ENCODE measurements around the gene MAD1L1.

DNA sequence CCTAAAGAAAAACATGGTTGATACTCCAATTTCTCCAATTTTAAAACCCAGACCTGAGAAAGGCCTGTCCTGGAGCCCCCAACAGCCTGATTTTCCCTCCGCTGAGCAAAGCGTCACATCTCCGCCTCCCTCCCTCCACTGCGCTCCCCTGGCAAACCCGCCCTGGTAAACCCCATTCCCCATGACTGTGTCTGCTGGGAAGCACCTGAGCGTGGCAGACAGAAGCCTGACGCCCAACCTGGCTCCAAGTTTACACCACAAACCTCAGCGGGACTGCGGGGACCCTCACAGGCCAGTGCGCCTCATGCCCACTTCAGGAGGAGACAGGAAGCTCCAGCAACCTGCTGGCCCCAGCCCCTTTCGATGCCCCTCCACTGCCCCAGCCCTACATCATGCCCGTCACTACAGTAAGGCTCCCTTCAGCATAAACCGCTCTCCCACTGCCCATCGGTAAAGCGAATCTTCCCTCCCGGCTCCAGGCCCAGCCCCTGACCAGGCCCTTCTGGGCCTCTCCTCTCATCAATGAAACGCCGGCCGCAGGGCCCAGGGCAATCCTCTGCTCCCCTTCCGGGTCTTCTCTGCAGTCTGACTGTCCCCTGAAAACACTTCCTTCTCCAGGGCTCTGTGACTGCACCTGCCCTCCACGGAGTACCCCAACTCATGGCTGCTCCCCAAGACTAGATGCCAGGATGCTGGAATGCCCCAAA, 233.3 kb downstream of the MAD1L1 start:
- TF ChIP-seq, protein P1, sequence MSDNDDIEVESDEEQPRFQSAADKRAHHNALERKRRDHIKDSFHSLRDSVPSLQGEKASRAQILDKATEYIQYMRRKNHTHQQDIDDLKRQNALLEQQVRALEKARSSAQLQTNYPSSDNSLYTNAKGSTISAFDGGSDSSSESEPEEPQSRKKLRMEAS (IDR thresholded peaks at IDR 0.05), result no peak
- TF ChIP-seq YY1 (IDR thresholded peaks at IDR 0.05) (no peak), RAD21 (IDR thresholded peaks at IDR 0.05) (no peak), SP1 (IDR thresholded peaks at IDR 0.05) (no peak)
- TF ChIP-seq, protein P2, sequence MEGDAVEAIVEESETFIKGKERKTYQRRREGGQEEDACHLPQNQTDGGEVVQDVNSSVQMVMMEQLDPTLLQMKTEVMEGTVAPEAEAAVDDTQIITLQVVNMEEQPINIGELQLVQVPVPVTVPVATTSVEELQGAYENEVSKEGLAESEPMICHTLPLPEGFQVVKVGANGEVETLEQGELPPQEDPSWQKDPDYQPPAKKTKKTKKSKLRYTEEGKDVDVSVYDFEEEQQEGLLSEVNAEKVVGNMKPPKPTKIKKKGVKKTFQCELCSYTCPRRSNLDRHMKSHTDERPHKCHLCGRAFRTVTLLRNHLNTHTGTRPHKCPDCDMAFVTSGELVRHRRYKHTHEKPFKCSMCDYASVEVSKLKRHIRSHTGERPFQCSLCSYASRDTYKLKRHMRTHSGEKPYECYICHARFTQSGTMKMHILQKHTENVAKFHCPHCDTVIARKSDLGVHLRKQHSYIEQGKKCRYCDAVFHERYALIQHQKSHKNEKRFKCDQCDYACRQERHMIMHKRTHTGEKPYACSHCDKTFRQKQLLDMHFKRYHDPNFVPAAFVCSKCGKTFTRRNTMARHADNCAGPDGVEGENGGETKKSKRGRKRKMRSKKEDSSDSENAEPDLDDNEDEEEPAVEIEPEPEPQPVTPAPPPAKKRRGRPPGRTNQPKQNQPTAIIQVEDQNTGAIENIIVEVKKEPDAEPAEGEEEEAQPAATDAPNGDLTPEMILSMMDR (IDR thresholded peaks at IDR 0.05; ENCODE audit: low read depth, low read length, missing input control), result no peak
